ENCODE measurements around the gene RASGRP4.

The RASGRP4 gene

DNA sequence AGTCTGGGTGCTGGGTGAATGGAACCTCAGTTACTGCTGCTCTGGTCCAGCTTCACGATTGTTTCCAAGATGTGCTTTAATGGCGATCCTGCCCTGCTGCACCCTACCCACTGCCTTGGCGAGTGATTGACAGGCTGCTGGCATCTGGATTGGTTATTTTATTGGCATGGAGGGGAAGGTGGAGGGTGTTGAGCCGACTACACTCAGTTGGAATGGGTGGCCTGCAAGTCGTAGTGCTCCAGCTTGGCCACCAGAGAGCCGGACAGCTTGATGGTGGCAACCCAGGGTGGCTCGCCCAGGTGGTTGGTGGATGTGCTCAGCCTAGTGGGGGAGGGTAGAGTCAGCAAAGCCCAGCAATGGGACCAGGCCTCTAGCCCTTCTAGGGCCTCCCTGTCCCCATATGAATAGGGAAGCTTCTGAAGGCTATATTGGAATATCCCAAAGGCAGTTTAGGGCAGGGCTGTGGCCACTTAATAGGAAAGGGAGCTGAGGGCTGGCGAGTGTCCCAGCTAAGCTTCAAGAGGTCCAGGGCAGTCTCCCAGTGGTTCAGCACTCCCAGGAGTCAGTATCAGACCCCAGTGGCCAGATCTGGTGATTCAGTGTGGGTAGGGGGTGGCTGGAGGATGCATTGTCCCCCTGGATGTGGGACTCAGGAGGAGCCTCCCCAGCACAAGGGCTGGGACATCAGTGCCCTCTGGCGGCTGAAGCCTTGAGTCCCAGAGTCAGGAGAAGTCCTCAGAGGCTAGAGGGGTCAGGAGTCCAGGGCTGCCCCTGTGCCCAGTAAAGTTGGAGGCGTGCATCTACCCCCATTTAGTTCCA lies 41.6 kb downstream of the RASGRP4 start:
- Mint-ChIP-seq H3K4me3 (no peak overlapping the region), H3K4me1 (peaks cover 26% of the 10 kb centered on the region), H3K9me3 (no peaks in the 10 kb centered on the region), H3K36me3 (peaks cover 84% of the 10 kb centered on the region), H3K27ac (peak overlapping the region; percentile 12)
- DNase-seq (ENCODE audit: low spot score in 2 of 2) (no peak), ATAC-seq (no peak)

DNA sequence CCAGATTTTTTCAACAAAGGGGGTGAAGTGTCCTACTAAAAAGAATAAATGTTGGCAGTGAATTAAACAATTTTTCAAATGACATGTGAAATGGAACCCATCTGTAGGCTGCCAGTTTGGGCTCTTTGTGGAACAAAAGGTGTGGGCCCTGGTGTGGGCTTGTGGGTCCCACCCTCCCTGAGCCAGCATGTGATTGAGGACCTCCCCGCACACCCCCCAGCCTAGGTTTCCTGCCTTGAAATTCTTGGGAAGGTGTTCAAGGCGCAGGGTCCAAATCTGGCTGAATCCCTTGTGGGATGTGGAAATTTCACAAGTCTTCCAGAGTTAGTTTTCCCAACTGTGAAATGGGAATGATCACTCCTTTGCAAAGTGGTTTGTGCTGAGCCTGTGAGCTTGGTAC lies 42.3 kb downstream of the RASGRP4 start:
- DNase-seq (ENCODE audit: low spot score in 2 of 2): no peak
- peaks cover 91% of the 10 kb centered on the region for H3K36me3 Mint-ChIP-seq

DNA sequence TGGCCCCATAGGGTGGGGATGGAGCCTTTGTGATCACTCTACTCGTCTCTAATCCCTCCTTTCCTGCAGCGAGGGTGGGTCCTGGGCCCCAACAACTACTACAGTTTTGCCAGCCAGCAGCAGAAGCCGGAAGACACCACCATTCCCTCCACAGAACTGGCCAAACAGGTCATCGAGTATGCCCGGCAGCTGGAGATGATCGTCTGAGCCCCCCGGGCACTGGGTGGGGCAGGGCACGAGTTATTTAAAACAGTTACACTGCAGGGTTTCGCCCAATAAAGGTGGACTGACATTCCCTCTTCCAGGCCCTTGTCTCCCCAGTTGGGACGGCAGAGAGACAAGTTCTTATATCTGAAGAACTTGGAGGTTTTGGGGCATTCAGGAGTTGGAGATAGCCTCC lies 42.8 kb downstream of the RASGRP4 start:
- H3K4me3 Mint-ChIP-seq: no peak overlapping the region
- DNase-seq (ENCODE audit: low spot score in 2 of 2): no peak
- H3K36me3 Mint-ChIP-seq: peaks cover 94% of the 10 kb centered on the region
- no peak overlapping the region for H3K27ac Mint-ChIP-seq
- H3K4me1 Mint-ChIP-seq: peaks cover 27% of the 10 kb centered on the region
- no peaks in the 10 kb centered on the region for H3K9me3 Mint-ChIP-seq
- no peak for ATAC-seq

More for the DNA sequence above, 42.3 kb downstream of the RASGRP4 start:
- Mint-ChIP-seq H3K27ac (no peak overlapping the region), H3K4me3 (no peak overlapping the region), H3K4me1 (peaks cover 29% of the 10 kb centered on the region), H3K9me3 (no peaks in the 10 kb centered on the region)
- no peak for ATAC-seq

DNA sequence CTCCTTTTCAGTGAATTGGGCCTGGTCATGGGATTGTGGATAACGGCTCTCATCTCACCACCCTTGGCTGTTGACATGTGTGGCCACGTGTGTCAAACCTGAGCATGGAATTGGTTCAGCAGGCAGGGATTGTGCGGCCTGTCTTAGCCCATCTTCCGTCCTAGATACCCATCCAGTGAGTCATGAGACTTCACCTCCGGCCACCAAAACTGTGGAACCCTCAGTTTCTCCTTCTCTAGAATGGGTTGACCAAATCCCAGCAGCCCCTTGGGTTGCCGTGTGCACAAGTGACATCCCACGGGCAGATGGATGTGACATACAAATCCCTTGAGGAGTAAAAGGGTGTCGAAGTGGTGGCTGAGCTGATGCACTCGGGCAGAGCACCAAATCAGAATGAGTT lies 44.9 kb downstream of the RASGRP4 start:
- ATAC-seq: no peak
- H3K36me3 Mint-ChIP-seq: peaks cover 95% of the 10 kb centered on the region
- DNase-seq (ENCODE audit: low spot score in 2 of 2): no peak
- peak overlapping the region; percentile 52 for H3K27ac Mint-ChIP-seq
- no peak overlapping the region for H3K4me3 Mint-ChIP-seq
- no peaks in the 10 kb centered on the region for H3K9me3 Mint-ChIP-seq
- peaks cover 23% of the 10 kb centered on the region for H3K4me1 Mint-ChIP-seq

GRCh38 chr19:38378866-38379265 lies 47.2 kb downstream of the RASGRP4 start:
- Mint-ChIP-seq H3K9me3 (no peaks in the 10 kb centered on the region), H3K36me3 (peaks cover 100% of the 10 kb centered on the region), H3K4me3 (no peak overlapping the region), H3K27ac (no peak overlapping the region), H3K4me1 (peaks cover 39% of the 10 kb centered on the region)
- ATAC-seq: no peak
- DNase-seq (ENCODE audit: low spot score in 2 of 2): no peak

DNA sequence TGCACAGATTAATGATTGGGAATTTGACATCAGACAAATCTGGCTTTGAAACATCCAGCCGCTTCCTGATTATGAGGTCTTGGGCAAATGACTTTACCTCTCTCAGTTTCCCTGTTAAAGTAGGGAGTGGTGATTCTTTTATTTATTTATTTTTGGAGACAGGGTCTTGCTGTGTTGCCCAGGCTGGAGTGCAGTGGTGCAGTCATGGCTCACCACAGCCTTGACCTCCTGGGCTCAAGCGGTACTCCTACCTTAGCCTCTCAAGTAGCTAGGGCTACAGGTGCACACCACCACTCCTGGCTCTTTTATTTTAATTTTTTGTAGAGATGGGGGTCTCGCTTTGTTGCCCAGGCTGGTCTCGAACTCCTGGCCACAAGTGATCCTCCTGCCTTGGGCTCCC lies 49.0 kb downstream of the RASGRP4 start:
- DNase-seq (ENCODE audit: low spot score in 2 of 2) (no peak), ATAC-seq (no peak)
- Mint-ChIP-seq H3K4me1 (peaks cover 39% of the 10 kb centered on the region), H3K4me3 (peak overlapping the region; percentile 100), H3K9me3 (no peaks in the 10 kb centered on the region), H3K36me3 (peaks cover 82% of the 10 kb centered on the region), H3K27ac (peak overlapping the region; percentile 63)

- no peaks in the 10 kb centered on the region for H3K9me3 Mint-ChIP-seq
- ATAC-seq (no peak), DNase-seq (ENCODE audit: low spot score in 2 of 2) (no peak)
- peaks cover 39% of the 10 kb centered on the region for H3K4me1 Mint-ChIP-seq
- peak overlapping the region; percentile 63 for H3K27ac Mint-ChIP-seq
- H3K4me3 Mint-ChIP-seq: peak overlapping the region; percentile 100
- H3K36me3 Mint-ChIP-seq: peaks cover 77% of the 10 kb centered on the region
These were observed 49.4 kb downstream of the RASGRP4 start for GRCh38 chr19:38376576-38376975.

GRCh38 chr19:38375748-38376147 lies 50.3 kb downstream of the RASGRP4 start:
- DNase-seq (ENCODE audit: low spot score in 2 of 2) (no peak), ATAC-seq (no peak)

GRCh38 chr19:38375098-38375493 lies 50.9 kb downstream of the RASGRP4 start:
- peaks cover 62% of the 10 kb centered on the region for H3K36me3 Mint-ChIP-seq
- DNase-seq (ENCODE audit: low spot score in 2 of 2): no peak
- H3K4me3 Mint-ChIP-seq: peak overlapping the region; percentile 100
- ATAC-seq: peak; percentile 4
- peaks cover 39% of the 10 kb centered on the region for H3K4me1 Mint-ChIP-seq
- no peaks in the 10 kb centered on the region for H3K9me3 Mint-ChIP-seq
- peak overlapping the region; percentile 100 for H3K27ac Mint-ChIP-seq

More at GRCh38 chr19:38375748-38376147, 50.3 kb downstream of the RASGRP4 start:
- Mint-ChIP-seq H3K4me1 (peaks cover 39% of the 10 kb centered on the region), H3K9me3 (no peaks in the 10 kb centered on the region), H3K36me3 (peaks cover 68% of the 10 kb centered on the region), H3K27ac (peak overlapping the region; percentile 100), H3K4me3 (peak overlapping the region; percentile 100)

- peak within 1 kb of the TSS; percentile 100 for H3K4me3 Mint-ChIP-seq
- DNase-seq (ENCODE audit: low spot score in 2 of 2) (peak; percentile 93 to 98), ATAC-seq (peak; percentile 97)
- peaks cover 37% of the 10 kb centered on the region for H3K4me1 Mint-ChIP-seq
- peaks cover 56% of the 10 kb centered on the region for H3K36me3 Mint-ChIP-seq
- H3K27ac Mint-ChIP-seq: peak within 1 kb of the TSS; percentile 100
- H3K9me3 Mint-ChIP-seq: no peaks in the 10 kb centered on the region
These were observed 51.5 kb downstream of the RASGRP4 start, which contains the start of gene PSMD8 for GRCh38 chr19:38374332-38375097. PSMD8 (plus strand) TSS chr19:38374571; CDS start chr19:38374602, 31 bp downstream.

GRCh38 chr19:38373907-38374331 lies 52.1 kb downstream of the RASGRP4 start:
- Mint-ChIP-seq H3K36me3 (peaks cover 50% of the 10 kb centered on the region), H3K27ac (peak overlapping the region; percentile 100), H3K4me3 (peak overlapping the region; percentile 100), H3K4me1 (peaks cover 31% of the 10 kb centered on the region), H3K9me3 (no peaks in the 10 kb centered on the region)
- ATAC-seq (no peak), DNase-seq (ENCODE audit: low spot score in 2 of 2) (no peak)

DNA sequence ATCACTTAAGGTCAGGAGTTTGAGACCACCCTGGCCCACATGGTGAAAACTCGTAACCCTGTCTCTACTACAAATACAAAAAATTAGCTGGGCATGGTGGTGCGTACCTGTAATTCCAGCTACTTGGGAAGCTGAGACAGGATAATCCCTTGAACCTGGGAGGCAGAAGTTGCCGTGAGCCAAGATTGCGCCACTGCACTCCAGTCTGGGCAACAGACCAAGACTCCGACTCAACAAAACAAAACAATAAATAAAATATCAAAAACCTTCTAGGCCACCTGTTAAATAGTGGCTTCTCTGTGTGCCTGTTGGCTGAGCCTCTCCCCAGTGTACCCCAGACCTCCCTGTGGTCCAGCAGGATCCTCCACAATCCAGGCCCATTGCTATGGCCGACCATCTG lies 54.9 kb downstream of the RASGRP4 start:
- peaks cover 22% of the 10 kb centered on the region for H3K36me3 Mint-ChIP-seq
- H3K4me1 Mint-ChIP-seq: peaks cover 22% of the 10 kb centered on the region
- no peaks in the 10 kb centered on the region for H3K9me3 Mint-ChIP-seq
- ATAC-seq (no peak), DNase-seq (ENCODE audit: low spot score in 2 of 2) (no peak)
- H3K27ac Mint-ChIP-seq: no peak overlapping the region
- H3K4me3 Mint-ChIP-seq: no peak overlapping the region

- Mint-ChIP-seq H3K9me3 (no peaks in the 10 kb centered on the region), H3K4me1 (peaks cover 14% of the 10 kb centered on the region), H3K27ac (no peak overlapping the region), H3K4me3 (no peak overlapping the region), H3K36me3 (peaks cover 14% of the 10 kb centered on the region)
- no peak for ATAC-seq
- DNase-seq (ENCODE audit: low spot score in 2 of 2): no peak
These were observed 55.7 kb downstream of the RASGRP4 start for GRCh38 chr19:38370299-38370698.

GRCh38 chr19:38369584-38369983 lies 56.4 kb downstream of the RASGRP4 start:
- Mint-ChIP-seq H3K4me3 (no peak overlapping the region), H3K9me3 (no peaks in the 10 kb centered on the region), H3K36me3 (peaks cover 7% of the 10 kb centered on the region), H3K4me1 (peaks cover 7% of the 10 kb centered on the region), H3K27ac (no peak overlapping the region)
- DNase-seq (ENCODE audit: low spot score in 2 of 2) (no peak), ATAC-seq (no peak)

GRCh38 chr19:38367041-38367440 lies 59.0 kb downstream of the RASGRP4 start:
- DNase-seq (ENCODE audit: low spot score in 2 of 2) (no peak), ATAC-seq (no peak)
- H3K36me3 Mint-ChIP-seq: no peaks in the 10 kb centered on the region
- no peak overlapping the region for H3K4me3 Mint-ChIP-seq
- H3K4me1 Mint-ChIP-seq: peaks cover 6% of the 10 kb centered on the region
- no peaks in the 10 kb centered on the region for H3K9me3 Mint-ChIP-seq
- H3K27ac Mint-ChIP-seq: no peak overlapping the region

Measured in stimulated activated effector memory CD8-positive, alpha-beta T cell treated with anti-CD3 and anti-CD28 coated beads, Interleukin-12 subunit alpha, Interleukin-12 subunit beta, amount 100 ng/mL, for 72 hours (primary cell).